Stimulated activated CD8-positive, alpha-beta memory T cell treated with anti-CD3 and anti-CD28 coated beads, Interleukin-15, amount 100 ng/mL, for 4 hours (primary cell): ENCODE measurements around the gene SLF2.
"Not testable (repeated sequence)": the region's sequence is repeated elsewhere in the genome, so short reads cannot be mapped to it uniquely, and the experiment has no call there.

ENCODE experiments used
- DNase-seq, 2 donors: peaks; one replicate each; pipeline ENCODE4 v3.0.0-alpha.2; 2020; ENCODE audit warnings: low read depth in 2 of 2

The SLF2 gene

DNA sequence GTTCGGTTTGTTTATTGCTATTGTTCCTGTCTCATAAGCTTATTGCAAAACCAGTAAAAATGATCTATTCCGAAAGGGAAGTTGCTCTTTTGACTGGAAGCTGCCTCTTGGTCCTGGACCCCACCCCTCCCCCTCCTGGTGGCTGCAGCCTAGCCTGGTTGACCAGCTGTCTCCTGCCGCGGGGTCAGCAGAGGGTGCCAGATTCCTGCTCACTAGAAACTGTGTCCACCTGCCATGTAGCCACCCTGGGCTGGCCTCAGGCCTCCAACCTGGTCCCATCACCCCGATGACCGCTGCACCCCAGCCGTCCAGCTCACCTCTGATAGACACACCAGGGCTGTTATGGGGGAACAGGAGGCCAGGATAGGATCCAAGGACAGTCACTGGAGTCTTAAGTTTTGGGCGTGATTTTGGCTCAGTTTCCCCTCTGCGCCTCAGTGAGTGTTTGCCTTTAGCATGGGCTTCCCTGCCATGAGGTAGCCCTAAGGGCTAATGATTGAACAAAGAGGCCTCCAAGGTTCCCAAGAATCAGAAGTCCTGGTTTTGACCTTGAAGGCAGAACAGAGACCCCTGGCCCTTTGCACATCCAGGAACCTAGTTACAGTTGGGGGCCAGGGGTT is 32.9 kb upstream of the SLF2 start:
- no peak for DNase-seq

DNA sequence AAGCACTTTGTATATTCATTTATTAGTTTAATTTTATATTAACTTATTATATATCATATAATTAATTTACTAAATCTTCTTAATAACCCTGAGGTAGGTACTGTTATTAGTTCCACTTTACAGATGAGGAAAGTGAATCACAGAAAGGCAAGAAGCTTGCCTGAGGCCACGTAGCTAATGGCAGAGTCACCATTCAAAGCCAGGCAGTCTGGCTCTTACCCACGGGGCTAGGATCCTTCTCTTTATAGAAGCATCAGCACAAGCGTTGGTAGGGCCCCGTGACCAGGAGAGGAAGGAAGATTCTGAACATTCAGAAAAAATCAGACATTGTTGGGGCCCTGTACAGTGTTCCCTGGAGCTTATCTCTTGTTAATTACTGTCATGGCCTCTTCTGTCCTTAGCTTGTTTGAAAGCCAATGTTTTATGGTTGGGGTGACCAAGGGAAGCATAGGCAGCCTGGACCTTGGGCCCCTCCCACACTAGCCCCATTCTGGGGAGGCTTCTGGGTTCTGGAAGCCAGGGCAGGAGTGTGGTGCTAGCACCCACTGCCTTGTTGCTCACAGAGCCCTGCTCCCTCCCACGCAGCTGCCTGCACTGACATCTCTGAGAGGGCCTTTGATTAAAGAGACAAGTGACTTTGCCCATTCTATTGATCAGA is 31.1 kb upstream of the SLF2 start:
- no peak for DNase-seq

DNA sequence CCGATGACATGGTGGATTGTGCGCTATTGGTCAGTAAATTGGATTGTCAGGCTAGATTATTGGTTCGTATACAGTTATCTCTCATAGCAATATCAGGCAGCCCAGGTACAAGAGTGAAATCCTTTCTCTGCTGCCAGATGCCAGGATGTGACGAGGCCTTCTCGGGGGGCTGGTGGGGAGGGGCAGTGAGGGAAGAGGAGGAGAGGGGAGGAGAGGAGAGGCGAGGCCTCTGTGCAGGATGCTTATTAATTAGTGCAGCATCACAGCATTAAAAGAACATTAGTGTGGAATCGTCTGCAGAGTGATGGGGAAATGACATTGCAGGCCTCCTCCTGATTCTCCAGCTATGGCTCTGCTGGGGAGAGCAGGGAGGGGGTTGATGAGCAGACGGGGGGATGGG is 30.5 kb upstream of the SLF2 start:
- DNase-seq: no peak

DNA sequence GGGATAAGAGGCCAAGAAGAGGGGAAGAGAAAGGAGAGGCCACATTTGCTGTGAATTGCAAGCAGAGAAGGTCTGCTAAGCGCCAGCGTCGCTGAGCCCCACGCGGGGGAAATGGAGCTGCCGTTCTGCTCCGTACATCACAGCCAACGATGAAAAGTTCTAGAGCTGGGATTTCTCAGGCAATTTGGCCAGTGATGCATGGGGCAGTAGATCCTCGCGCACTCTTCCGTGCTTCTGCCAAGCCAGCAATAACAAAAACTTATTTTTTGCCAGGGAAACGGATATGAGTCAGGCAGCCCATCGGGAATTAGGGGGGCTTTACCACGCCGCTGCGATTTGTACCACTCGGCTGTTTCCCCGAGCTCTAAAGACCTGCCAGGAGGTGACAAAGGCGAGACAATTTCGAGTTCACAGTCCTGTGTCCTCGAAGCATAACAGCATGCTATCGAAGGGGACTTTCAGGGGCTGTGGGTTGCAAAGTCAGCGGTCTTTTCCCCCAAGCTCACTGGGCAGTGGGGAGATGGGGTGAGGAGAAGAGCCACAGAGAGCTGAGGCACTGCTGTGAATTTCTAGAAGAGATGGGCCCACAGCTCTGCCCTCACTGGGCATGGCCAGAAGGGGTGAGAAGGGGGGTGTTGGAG is 30.0 kb upstream of the SLF2 start:
- no peak for DNase-seq

DNA sequence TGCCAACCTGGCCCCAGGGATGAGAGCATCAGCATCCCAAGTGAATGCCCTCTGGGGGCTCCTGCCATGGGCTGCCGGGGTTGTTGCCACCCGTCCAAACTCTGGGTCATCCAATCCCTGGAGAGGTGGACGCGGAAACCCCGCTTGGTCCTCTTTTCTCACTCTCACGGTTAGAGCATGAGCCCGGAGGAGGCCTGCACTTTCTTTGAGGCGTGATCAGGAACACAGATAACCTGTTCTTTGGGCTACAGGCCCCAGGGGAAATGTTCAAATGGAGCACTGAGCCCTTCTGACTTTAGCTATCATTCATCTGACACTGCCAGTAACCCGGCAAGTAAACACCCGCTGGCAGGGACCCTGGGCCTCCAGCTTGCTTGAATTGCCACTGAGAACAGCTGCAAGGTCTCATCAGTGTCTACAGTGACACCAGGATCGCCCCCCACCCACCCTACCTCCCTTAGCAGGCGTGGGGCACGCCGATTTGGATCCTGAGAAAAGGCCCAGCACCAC is 29.4 kb upstream of the SLF2 start:
- no peak for DNase-seq

DNA sequence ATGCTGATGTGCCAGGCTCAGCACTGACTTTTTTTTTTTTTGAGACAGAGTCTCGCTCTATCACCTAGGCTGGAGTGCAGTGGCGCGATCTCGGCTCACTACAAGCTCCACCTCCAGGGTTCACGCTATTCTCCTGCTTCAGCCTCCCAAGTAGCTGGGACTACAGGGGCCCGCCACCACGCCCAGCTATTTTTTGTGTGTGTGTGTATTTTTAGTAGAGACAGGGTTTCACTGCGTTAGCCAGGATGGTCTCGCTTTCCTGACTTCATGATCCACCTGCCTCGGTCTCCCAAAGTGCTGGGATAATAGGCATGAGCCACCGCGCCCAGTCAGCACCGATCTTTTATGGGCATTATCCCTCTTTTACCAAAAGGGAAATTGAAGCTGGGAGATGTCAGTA is 27.2 kb upstream of the SLF2 start:
- not testable (repeated sequence) for DNase-seq

DNA sequence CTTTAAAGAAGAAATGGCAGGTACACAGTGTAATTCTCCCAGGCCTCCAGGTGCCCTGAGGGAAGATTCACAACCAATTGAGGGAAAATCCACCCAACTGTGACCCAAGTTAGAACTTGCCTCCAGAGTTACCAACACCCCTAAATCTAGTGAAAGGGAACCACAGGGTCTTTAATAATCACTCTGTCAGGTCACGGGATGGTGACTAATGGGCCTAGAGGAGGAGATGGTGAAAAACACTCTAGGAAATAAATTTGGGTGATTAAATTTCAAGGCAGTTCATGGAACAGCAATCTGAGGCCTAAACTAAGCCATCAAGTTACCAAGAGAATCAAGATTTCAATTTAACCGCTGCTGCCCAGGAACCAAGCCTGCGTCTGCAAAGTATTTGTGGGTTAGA is 26.7 kb upstream of the SLF2 start:
- DNase-seq: no peak

DNA sequence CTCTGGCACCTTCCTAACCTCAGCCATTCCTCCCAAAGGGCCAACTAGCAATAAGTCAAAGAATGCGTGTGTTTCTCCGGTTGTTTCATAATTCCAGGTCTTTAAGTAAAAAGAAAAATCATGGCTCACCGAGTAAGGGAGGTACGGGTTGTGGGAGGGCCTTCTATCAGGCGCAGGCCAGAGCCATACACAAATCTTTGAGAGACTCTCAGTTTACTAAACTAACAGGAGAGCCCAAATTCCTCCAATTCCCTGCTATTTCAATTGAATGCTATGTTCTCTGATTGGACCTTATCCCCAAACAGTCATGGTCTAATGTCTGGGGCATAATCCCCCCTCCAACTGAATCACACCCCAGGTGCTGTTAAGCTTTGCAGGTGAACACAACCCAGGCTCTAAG is 26.2 kb upstream of the SLF2 start:
- no peak for DNase-seq

DNA sequence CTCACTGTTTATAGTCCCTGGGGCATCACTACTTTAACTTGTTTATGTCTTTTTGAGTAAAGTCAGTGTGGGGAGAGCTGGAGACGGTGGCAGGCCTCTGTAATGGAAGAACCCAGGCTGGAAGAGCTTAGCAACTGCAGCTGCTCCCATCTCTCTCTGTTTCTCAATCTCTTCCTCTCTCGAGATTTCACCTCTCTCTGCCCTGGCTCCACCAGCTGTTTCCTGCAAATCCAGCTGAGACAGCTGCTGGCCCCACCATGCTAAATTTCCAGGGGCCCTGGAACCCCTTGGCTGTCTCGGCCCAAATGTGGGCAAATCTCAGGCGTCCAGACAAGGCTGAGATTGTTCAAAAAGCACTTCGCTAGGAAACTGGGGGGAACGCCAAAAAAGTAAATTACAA is 25.8 kb upstream of the SLF2 start:
- no peak for DNase-seq

DNA sequence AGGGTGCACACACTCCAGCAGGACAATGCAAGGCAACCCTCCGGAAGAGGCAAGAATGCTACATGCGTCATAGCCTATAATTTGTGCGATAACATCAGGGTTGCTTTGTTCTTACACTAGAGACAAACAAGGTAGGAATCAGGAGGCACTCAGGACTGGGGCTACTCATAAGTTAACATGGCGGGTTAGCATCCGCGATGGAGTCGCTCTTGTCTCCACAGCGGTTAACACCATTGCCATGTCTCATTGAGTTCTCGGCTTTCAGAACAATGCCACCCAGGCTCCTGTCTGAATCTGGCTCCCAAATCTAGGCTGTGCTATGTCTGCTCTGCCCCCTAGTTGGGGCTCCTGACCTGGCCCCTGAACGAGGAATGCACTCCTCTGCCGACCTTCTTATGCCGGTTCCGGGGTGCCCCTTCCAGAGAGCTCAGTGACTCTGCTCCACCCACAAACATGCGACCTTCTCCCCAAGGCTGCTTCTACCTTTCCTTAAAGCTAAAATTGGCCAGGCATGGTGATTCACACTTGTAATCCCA is 24.9 kb upstream of the SLF2 start:
- DNase-seq: no peak

DNA sequence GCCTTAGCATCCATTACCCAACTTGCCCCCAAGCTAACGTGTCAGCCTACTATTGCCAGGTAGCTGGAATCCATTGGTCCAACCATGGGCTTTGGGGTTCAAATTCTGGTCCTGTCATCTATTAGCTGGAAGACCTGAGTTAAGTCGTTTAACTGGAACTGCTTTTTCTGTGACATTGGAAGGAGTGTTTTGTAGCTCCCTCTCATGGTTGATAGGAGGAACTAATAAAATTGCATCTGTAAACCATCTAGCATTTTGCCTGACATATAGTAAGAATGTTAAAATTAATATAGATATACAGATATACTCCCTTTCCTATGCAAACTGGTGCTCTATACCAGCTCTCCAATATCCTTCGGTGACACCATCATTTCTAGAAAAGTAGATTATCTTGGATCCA is 23.8 kb upstream of the SLF2 start:
- DNase-seq: no peak

DNA sequence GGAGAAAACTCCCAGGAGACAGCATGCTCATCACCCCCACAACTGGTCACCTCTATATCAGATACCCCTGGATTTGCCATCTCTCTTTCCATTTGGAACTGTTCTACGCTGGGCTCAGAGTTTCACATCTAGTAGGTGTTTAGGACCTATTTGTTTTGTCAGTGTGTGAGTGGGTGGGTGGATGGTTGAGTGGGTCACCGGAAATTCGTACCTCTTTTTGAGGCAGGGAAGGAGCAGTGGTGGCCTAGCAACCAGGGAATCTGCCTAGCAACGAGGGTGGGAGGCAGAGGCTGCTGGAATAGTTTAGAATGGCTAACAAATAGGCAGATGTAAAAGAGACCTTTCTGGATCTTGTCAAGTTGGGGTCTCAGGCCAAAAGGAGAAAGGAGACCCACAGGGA is 23.2 kb upstream of the SLF2 start:
- no peak for DNase-seq

DNA sequence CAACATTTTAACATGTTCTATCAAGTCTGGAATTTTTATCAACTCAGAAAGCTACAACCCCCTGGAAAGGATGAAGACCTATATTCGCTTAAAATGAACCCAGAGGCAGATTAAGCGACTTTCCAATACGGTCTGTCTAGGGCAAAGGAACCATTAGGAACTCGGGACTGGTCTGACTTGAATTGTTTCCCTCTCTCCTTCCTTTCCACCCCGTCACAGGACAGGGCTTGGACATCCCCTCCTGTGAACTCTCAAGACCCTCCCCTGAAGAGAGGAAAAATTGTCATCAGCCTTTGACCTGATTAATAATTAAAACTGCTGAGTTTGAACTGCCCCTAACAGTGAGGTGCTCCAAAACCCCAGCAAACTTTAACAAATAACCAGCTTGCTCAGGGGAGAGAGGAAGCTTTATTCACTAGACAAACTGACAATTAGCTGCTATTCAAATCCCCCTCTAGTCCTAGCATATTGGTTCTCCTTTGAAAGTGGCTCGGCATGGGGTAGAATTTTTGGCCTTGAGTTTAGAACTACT is 22.6 kb upstream of the SLF2 start:
- DNase-seq: no peak

DNA sequence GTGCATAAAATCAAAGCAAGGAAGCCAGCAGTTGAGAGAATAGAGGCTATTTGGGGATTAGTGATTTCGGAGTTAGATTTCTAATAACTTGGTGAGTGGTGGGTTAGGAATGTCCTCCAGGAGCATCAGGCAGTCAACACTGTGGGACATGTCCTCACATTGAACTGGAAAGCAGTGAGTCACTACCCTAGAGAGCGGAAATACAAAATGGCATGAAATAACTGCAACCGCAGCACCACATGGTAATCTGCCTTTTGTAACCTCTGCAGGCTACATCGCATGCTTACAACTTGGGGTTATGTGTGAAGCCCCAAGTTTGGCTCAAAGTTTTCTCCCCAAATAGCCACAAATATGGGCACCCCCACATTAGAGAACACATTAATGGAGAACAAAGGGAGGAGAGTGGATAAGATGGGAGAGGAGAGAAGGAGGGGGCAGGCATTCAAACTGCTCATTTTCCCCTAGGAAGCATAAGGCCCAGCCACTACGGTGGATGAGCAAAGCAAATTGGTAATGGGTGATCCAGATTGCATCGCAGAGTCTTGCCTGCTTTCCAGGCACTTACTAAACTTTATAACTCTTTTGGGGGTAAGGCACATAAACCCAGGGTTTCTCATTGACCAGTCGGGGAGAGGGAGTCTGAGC is 22.0 kb upstream of the SLF2 start:
- no peak for DNase-seq

DNA sequence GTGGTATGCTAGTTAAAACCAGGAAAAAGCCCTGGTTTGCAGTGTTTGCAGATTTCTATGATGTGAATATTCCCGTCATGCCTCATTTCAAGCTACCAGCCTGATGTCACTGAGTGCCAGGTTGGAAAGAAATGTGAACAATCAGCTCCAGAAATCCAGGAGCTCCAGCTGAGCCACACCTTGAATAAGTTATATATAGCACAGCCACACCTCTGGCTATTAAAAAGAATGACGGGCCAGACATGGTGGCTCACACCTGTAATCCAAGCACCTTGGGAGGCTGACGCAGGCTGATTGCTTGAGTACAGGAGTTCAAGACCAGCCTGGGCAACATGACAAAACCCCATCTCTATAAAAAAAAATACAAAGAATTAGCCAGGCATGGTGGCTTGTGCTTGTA is 18.7 kb upstream of the SLF2 start:
- DNase-seq: no peak

DNA sequence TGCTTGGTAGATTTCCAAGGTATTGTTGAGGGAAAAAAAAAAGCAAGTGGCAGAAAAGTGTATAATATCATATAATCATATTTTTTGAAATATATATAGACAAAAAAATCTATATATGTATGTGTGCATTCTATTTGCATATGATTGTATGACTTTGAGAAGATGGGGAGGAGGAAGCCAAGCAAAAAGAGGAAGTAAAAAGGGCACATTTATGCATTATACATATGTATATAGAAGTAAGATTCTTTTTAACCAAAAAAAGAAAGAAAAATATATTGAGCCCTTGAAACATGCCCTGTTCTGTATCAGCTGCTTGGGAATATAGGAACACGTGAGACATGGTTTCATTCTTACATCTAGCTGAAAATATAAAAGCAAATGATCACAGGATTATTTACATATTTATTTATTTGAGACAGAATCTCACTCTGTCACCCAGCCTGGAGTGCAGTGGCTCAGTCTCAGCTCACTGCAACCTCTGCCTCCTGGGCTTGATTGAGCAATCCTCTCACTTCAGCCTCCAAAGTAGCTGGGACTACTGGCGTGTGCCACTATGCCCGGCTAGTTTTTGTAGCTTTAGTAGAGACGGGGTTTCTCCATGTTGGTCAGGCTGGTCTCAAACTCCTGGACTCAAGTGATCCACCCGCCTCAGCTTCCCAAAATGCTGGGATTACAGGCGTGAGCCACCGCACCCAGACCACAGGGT is 18.0 kb upstream of the SLF2 start:
- no peak for DNase-seq

DNA sequence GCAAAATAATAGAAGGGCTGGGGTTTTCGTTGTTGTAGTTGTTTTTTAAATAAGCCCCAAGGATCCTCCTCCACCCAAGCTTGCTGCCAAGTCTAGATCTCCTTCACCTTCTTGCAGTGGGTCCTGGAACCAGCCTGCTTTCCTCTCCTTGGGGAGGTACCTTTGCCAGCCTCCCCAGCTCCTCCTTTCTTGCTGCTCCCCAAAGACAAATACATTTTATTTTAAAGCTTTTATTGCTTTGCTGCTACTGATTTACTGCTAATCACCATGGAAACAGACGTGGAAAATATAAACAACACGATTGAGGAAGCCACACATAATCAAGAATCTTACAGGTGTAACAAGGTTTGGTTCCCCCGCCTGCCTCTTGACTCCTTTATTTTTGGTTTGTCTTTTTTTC is 17.4 kb upstream of the SLF2 start:
- DNase-seq: no peak

DNA sequence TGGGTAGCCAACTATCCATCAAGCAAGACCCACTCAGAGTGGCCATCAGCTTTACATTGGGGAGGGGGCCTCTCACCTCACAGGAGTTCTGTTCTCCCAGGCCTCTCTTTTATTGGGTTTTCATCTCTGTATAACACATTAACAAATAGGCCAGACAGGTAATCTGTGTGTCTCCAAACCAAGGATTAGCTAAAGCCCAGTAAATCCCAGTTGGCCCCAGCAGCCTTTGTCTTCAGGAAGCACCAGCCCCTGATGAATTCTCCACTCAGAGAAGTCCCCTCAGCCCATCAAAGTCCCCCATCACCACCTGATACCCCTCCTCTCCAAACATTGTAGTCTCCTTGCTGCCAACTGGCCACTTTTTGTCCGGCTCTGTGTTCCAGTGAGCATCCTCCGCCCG is 16.9 kb upstream of the SLF2 start:
- no peak for DNase-seq

DNA sequence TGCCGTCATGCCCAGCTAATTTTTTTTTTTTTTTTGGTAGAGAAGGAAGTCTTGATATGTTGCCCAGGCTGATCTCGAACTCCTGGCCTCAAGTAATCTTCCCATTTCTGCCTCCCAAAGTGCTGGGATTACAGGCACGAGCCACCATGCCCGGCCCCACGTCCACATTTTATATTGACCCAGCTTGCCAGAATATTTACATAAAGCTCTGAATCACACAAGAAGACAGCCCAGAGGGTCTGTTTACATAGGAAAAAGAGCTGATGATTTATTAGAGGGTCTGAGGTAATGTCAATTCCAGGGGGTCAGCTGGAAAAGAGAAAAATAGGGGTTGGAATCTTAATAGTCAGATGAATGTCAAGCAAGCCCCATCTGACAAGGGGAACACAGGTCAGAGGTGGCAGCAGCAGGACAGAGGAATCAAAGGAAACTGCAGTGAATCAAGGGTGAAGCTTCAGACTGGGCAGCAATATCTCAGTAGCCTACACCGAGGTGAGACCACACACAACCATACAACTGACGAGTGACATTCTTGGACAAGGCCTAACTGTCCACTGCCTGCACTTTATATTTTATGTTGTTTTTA is 15.8 kb upstream of the SLF2 start:
- DNase-seq: no peak

DNA sequence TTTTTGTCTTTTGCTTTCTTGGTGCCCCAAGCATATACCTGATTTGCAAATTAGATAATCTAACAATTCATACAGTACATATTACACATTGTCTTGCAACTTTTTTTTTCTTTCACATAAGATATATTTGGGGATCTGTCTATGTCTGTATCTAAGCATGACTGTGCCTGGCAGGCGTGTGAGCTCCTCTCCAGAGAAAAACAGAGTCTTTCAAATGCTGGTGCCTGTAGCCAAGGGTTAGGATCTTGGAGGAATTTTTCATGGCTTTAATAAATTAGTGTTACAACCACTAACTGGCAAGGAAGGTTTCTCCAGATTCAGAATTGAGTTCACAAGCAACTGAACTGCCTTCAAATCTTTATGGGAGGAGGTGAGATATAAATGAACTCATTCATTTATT is 14.8 kb upstream of the SLF2 start:
- no peak for DNase-seq

DNA sequence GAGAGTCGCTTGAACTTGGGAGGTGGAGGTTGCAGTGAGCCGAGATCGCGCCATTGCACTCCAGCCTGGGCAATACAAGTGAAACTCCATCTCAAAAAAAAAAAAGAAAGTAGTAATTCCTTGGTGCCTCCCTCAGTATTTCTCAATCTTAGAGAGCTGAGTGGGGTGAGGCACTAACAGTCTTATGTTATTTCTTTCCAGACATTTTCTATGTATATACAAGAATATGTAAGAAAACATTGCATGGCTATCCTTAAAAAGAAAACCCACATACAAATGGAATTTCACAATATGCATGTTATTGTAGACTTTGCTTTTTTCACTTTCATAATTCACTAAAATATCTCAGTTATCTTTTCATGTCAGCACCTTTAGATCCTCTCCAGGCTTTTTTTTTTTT is 13.6 kb upstream of the SLF2 start:
- no peak for DNase-seq
